Measurements from ENCODE around the gene LIX1. TPM values are rescaled to one million over a fixed set of nuclear protein-coding genes. Genes with fewer than 3 reads are reported as not detected.

The LIX1 gene
- total and polyA plus RNA-seq, 2 of the 13 experiments (the other 11 are each of a cell fraction or from before 2014, with no cell fraction given): not detected

- TF ChIP-seq BCLAF1 (IDR thresholded peaks at IDR 0.05) (no peak), GMEB2 (CRISPR knock-in tag; IDR thresholded peaks at IDR 0.05; ENCODE audit: low read depth) (no peak)
These were observed 53.6 kb downstream of the LIX1 start (continued) for GRCh38 chr5:97088774-97089148.

GRCh38 chr5:97087138-97087537, 55.3 kb downstream of the LIX1 start:
- H3K79me2 ChIP-seq (ENCODE audit: insufficient read depth, low read length): no peaks in the 10 kb centered on the region
- FAIRE-seq (no peak), ATAC-seq (no peak), DNase-seq (ENCODE audit: low spot score) (no peak)
- ChIA-PET POLR2A (no interaction called here), CTCF (ENCODE audit: low intra/inter-chr PET ratio, low total read pairs) (no interaction called here)
- no peaks in the 10 kb centered on the region for H3K9me3 ChIP-seq (ENCODE audit: low read length)
- no peak overlapping the region for H2AFZ ChIP-seq (ENCODE audit: low read length)
- intact Hi-C loops (cut with micrococcal nuclease; ENCODE audit: unreplicated experiment): no loop called here
- H3K27me3 ChIP-seq (ENCODE audit: control insufficient read depth in 1 of 2, insufficient read depth in 2 of 2, low read length in 2 of 2): no peaks in the 10 kb centered on the region
- 44% methylated on average over 4 of the region's 4 CpGs for WGBS (ENCODE audit: low lambda C conversion rate)
- H4K20me1 ChIP-seq (ENCODE audit: insufficient read depth, low read length): no peaks in the 10 kb centered on the region
- H3K4me1 ChIP-seq (ENCODE audit: insufficient read depth, low read length): no peaks in the 10 kb centered on the region
- in situ Hi-C loops (cut with HindIII; ENCODE audit: extremely low pct_ligation_motif_present, low pct_unique_long_range_greater_than_20kb): no loop called here
- no peak overlapping the region for H3K27ac ChIP-seq (ENCODE audit: extremely low read length, insufficient read depth, low read length)
- no peak overlapping the region for H3K9ac ChIP-seq (ENCODE audit: insufficient read depth, low read depth, low read length)
- no peak overlapping the region for H3K4me3 ChIP-seq (replicated peaks in 1 of 3; ENCODE audit: insufficient read depth in 1 of 3, low read depth in 2 of 3, low read length in 3 of 3)
- no TSS peak for BruUV-seq (replicated peaks)
- H3K36me3 ChIP-seq (replicated peaks in 1 of 2; ENCODE audit: control insufficient read depth in 1 of 2, insufficient read depth in 2 of 2, low read length in 2 of 2): no peaks in the 10 kb centered on the region
- no peak overlapping the region for H3K4me2 ChIP-seq (ENCODE audit: low read depth, low read length)
- TF ChIP-seq RARG (CRISPR knock-in tag; IDR thresholded peaks at IDR 0.05; ENCODE audit: low read depth) (no peak), ZBTB7A (CRISPR knock-in tag; IDR thresholded peaks at IDR 0.05) (no peak), ZBTB7B (CRISPR knock-in tag; IDR thresholded peaks at IDR 0.05) (no peak), ATF1 (CRISPR knock-in tag; IDR thresholded peaks at IDR 0.05) (no peak), ZMAT3 (CRISPR knock-in tag; conservative IDR thresholded peaks at IDR 0.05) (no peak), SAFB2 (CRISPR knock-in tag; IDR thresholded peaks at IDR 0.05; ENCODE audit: borderline replicate concordance, low read depth) (no peak), PLRG1 (conservative IDR thresholded peaks at IDR 0.05) (no peak), ZBTB46 (CRISPR knock-in tag; IDR thresholded peaks at IDR 0.05; ENCODE audit: borderline replicate concordance) (no peak), ASH2L (IDR thresholded peaks at IDR 0.05; ENCODE audit: insufficient read length, low read depth, low read length) (no peak), HMGA1 (CRISPR knock-in tag; conservative IDR thresholded peaks at IDR 0.05) (no peak), DZIP1 (CRISPR knock-in tag; IDR thresholded peaks at IDR 0.05) (no peak), ZSCAN21 (CRISPR knock-in tag; IDR thresholded peaks at IDR 0.05; ENCODE audit: borderline replicate concordance) (no peak), IRX3 (CRISPR knock-in tag; IDR thresholded peaks at IDR 0.05; ENCODE audit: borderline replicate concordance, low read depth) (no peak)
